Gastrocnemius medialis (tissue), 4 donors: ENCODE results near the gene STBD1.

ENCODE experiments used
- POLR2A ChIP-seq, 2 donors: fragments of 450-650 bp; IDR thresholded peaks; one replicate each; pipeline ENCODE4 v1.6.1; 2017; ENCODE audit warnings: antibody characterized with exemption in 2 of 2, mild to moderate bottlenecking in 2 of 2, moderate library complexity in 2 of 2
- TF ChIP-seq, protein P1 (sequence below), 5 experiments: fragments of 450-650 bp in 3 of 5; fragments of 200-600 bp in 2 of 5; sonication (generic) in 2 of 5; IDR thresholded peaks in 4 of 5; conservative IDR thresholded peaks in 1 of 5; 1 replicate in 4 of 5; 2 replicates in 1 of 5; pipeline ENCODE4 v1.5.1; 2016 to 2019; ENCODE audit warnings: antibody characterized with exemption in 5 of 5, mild to moderate bottlenecking in 3 of 5, moderate library complexity in 3 of 5

DNA sequence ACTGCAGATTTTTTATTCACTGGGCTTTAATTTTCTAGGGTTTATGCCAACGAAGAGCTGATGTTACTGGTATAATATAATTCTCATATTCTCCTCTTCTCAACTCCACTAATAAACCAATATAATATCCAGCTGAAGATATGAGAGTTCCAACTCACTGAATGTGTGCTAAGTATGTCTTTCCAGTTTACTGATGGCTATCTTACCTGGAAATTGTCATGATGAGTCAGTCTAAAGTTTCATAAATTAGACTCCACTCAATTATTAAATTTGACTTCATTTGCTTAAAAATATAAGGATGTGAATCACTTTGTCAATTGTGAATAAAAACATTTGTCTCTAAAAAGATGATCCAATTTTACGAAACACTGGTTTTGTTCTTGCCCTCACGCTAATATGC is 28.4 kb downstream of the STBD1 start:
- TF ChIP-seq, protein P1, sequence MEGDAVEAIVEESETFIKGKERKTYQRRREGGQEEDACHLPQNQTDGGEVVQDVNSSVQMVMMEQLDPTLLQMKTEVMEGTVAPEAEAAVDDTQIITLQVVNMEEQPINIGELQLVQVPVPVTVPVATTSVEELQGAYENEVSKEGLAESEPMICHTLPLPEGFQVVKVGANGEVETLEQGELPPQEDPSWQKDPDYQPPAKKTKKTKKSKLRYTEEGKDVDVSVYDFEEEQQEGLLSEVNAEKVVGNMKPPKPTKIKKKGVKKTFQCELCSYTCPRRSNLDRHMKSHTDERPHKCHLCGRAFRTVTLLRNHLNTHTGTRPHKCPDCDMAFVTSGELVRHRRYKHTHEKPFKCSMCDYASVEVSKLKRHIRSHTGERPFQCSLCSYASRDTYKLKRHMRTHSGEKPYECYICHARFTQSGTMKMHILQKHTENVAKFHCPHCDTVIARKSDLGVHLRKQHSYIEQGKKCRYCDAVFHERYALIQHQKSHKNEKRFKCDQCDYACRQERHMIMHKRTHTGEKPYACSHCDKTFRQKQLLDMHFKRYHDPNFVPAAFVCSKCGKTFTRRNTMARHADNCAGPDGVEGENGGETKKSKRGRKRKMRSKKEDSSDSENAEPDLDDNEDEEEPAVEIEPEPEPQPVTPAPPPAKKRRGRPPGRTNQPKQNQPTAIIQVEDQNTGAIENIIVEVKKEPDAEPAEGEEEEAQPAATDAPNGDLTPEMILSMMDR (IDR thresholded peaks at IDR 0.05 in 4 of 5, conservative IDR thresholded peaks at IDR 0.05 in 1 of 5), result no peak
- TF ChIP-seq POLR2A (IDR thresholded peaks at IDR 0.05), result no peak
